ENCODE data around the gene CCDC184.
A peak's percentile ranks its signal among the peaks of the same experiment; 100 is the strongest.

Gene CCDC184

GRCh38 chr12:48160807-48161206 lies 22.6 kb upstream of the CCDC184 start:
- H3K27me3 ChIP-seq (ENCODE audit: control insufficient read depth, insufficient read depth, low read length), result no peaks in the 10 kb centered on the region
- H3K36me3 ChIP-seq (ENCODE audit: control insufficient read depth, insufficient read depth, low read length), result no peaks in the 10 kb centered on the region
- no peaks in the 10 kb centered on the region for H3K4me1 ChIP-seq (ENCODE audit: control insufficient read depth, insufficient read depth, low read length)
- H3K9me3 ChIP-seq (ENCODE audit: control insufficient read depth, insufficient read depth, low read length), result no peaks in the 10 kb centered on the region
- no peak overlapping the region for H3K4me3 ChIP-seq (ENCODE audit: low read depth, low read length)
- H3K9ac ChIP-seq (ENCODE audit: low read depth, low read length), result no peak overlapping the region

- Histone ChIP-seq H3K4me1 (ENCODE audit: control insufficient read depth, insufficient read depth, low read length) (no peaks in the 10 kb centered on the region), H3K9me3 (ENCODE audit: control insufficient read depth, insufficient read depth, low read length) (no peaks in the 10 kb centered on the region), H3K9ac (ENCODE audit: low read depth, low read length) (no peak overlapping the region), H3K36me3 (ENCODE audit: control insufficient read depth, insufficient read depth, low read length) (no peaks in the 10 kb centered on the region), H3K27me3 (ENCODE audit: control insufficient read depth, insufficient read depth, low read length) (no peaks in the 10 kb centered on the region), H3K4me3 (ENCODE audit: low read depth, low read length) (no peak overlapping the region)
Measured at GRCh38 chr12:48163150-48163747, 20.2 kb upstream of the CCDC184 start.

- H3K4me3 ChIP-seq (ENCODE audit: low read depth, low read length), result no peak overlapping the region
- no peaks in the 10 kb centered on the region for H3K9me3 ChIP-seq (ENCODE audit: control insufficient read depth, insufficient read depth, low read length)
- no peak overlapping the region for H3K9ac ChIP-seq (ENCODE audit: low read depth, low read length)
- H3K36me3 ChIP-seq (ENCODE audit: control insufficient read depth, insufficient read depth, low read length), result no peaks in the 10 kb centered on the region
- H3K4me1 ChIP-seq (ENCODE audit: control insufficient read depth, insufficient read depth, low read length), result no peaks in the 10 kb centered on the region
- no peaks in the 10 kb centered on the region for H3K27me3 ChIP-seq (ENCODE audit: control insufficient read depth, insufficient read depth, low read length)
Measured at GRCh38 chr12:48164451-48164850, 19.0 kb upstream of the CCDC184 start.

GRCh38 chr12:48165089-48165981 lies 18.1 kb upstream of the CCDC184 start:
- no peak overlapping the region for H3K9ac ChIP-seq (ENCODE audit: low read depth, low read length)
- H3K27me3 ChIP-seq (ENCODE audit: control insufficient read depth, insufficient read depth, low read length), result no peaks in the 10 kb centered on the region
- no peaks in the 10 kb centered on the region for H3K36me3 ChIP-seq (ENCODE audit: control insufficient read depth, insufficient read depth, low read length)
- H3K4me3 ChIP-seq (ENCODE audit: low read depth, low read length), result no peak overlapping the region
- no peaks in the 10 kb centered on the region for H3K4me1 ChIP-seq (ENCODE audit: control insufficient read depth, insufficient read depth, low read length)
- no peaks in the 10 kb centered on the region for H3K9me3 ChIP-seq (ENCODE audit: control insufficient read depth, insufficient read depth, low read length)

- no peaks in the 10 kb centered on the region for H3K27me3 ChIP-seq (ENCODE audit: control insufficient read depth, insufficient read depth, low read length)
- no peak overlapping the region for H3K4me3 ChIP-seq (ENCODE audit: low read depth, low read length)
- no peaks in the 10 kb centered on the region for H3K9me3 ChIP-seq (ENCODE audit: control insufficient read depth, insufficient read depth, low read length)
- no peaks in the 10 kb centered on the region for H3K4me1 ChIP-seq (ENCODE audit: control insufficient read depth, insufficient read depth, low read length)
- no peak overlapping the region for H3K9ac ChIP-seq (ENCODE audit: low read depth, low read length)
- H3K36me3 ChIP-seq (ENCODE audit: control insufficient read depth, insufficient read depth, low read length), result no peaks in the 10 kb centered on the region
Measured at GRCh38 chr12:48169011-48169410, 14.4 kb upstream of the CCDC184 start.

- Histone ChIP-seq H3K36me3 (ENCODE audit: control insufficient read depth, insufficient read depth, low read length) (no peaks in the 10 kb centered on the region), H3K27me3 (ENCODE audit: control insufficient read depth, insufficient read depth, low read length) (peaks cover 13% of the 10 kb centered on the region), H3K9me3 (ENCODE audit: control insufficient read depth, insufficient read depth, low read length) (no peaks in the 10 kb centered on the region), H3K9ac (ENCODE audit: low read depth, low read length) (no peak overlapping the region), H3K4me1 (ENCODE audit: control insufficient read depth, insufficient read depth, low read length) (peaks cover 13% of the 10 kb centered on the region), H3K4me3 (ENCODE audit: low read depth, low read length) (peak overlapping the region; percentile 10)
Measured at GRCh38 chr12:48175613-48176416, 7.6 kb upstream of the CCDC184 start.

GRCh38 chr12:48176417-48176751 lies 7.1 kb upstream of the CCDC184 start:
- Histone ChIP-seq H3K9me3 (ENCODE audit: control insufficient read depth, insufficient read depth, low read length) (no peaks in the 10 kb centered on the region), H3K36me3 (ENCODE audit: control insufficient read depth, insufficient read depth, low read length) (no peaks in the 10 kb centered on the region), H3K4me1 (ENCODE audit: control insufficient read depth, insufficient read depth, low read length) (peaks cover 13% of the 10 kb centered on the region), H3K9ac (ENCODE audit: low read depth, low read length) (no peak overlapping the region), H3K27me3 (ENCODE audit: control insufficient read depth, insufficient read depth, low read length) (peaks cover 18% of the 10 kb centered on the region), H3K4me3 (ENCODE audit: low read depth, low read length) (no peak overlapping the region)

- Histone ChIP-seq H3K36me3 (ENCODE audit: control insufficient read depth, insufficient read depth, low read length) (no peaks in the 10 kb centered on the region), H3K4me1 (ENCODE audit: control insufficient read depth, insufficient read depth, low read length) (peaks cover 13% of the 10 kb centered on the region), H3K27me3 (ENCODE audit: control insufficient read depth, insufficient read depth, low read length) (peaks cover 31% of the 10 kb centered on the region), H3K9me3 (ENCODE audit: control insufficient read depth, insufficient read depth, low read length) (no peaks in the 10 kb centered on the region), H3K4me3 (ENCODE audit: low read depth, low read length) (no peak overlapping the region), H3K9ac (ENCODE audit: low read depth, low read length) (no peak overlapping the region)
Measured at GRCh38 chr12:48177982-48178381, 5.5 kb upstream of the CCDC184 start.

- no peak overlapping the region for H3K4me3 ChIP-seq (ENCODE audit: low read depth, low read length)
Measured at GRCh38 chr12:48179466-48179865, 4.0 kb upstream of the CCDC184 start.

GRCh38 chr12:48180424-48180823 lies 3.0 kb upstream of the CCDC184 start:
- no peaks in the 10 kb centered on the region for H3K9me3 ChIP-seq (ENCODE audit: control insufficient read depth, insufficient read depth, low read length)
- no peak overlapping the region for H3K9ac ChIP-seq (ENCODE audit: low read depth, low read length)
- no peak overlapping the region for H3K4me3 ChIP-seq (ENCODE audit: low read depth, low read length)
- peaks cover 46% of the 10 kb centered on the region for H3K27me3 ChIP-seq (ENCODE audit: control insufficient read depth, insufficient read depth, low read length)
- no peaks in the 10 kb centered on the region for H3K36me3 ChIP-seq (ENCODE audit: control insufficient read depth, insufficient read depth, low read length)
- H3K4me1 ChIP-seq (ENCODE audit: control insufficient read depth, insufficient read depth, low read length), result peaks cover 16% of the 10 kb centered on the region

More at GRCh38 chr12:48179466-48179865, 4.0 kb upstream of the CCDC184 start:
- Histone ChIP-seq H3K9me3 (ENCODE audit: control insufficient read depth, insufficient read depth, low read length) (no peaks in the 10 kb centered on the region), H3K4me1 (ENCODE audit: control insufficient read depth, insufficient read depth, low read length) (peaks cover 13% of the 10 kb centered on the region), H3K9ac (ENCODE audit: low read depth, low read length) (no peak overlapping the region), H3K36me3 (ENCODE audit: control insufficient read depth, insufficient read depth, low read length) (no peaks in the 10 kb centered on the region), H3K27me3 (ENCODE audit: control insufficient read depth, insufficient read depth, low read length) (peaks cover 37% of the 10 kb centered on the region)

- peaks cover 52% of the 10 kb centered on the region for H3K27me3 ChIP-seq (ENCODE audit: control insufficient read depth, insufficient read depth, low read length)
- no peak overlapping the region for H3K9ac ChIP-seq (ENCODE audit: low read depth, low read length)
- H3K36me3 ChIP-seq (ENCODE audit: control insufficient read depth, insufficient read depth, low read length), result no peaks in the 10 kb centered on the region
- H3K4me1 ChIP-seq (ENCODE audit: control insufficient read depth, insufficient read depth, low read length), result peaks cover 15% of the 10 kb centered on the region
- H3K4me3 ChIP-seq (ENCODE audit: low read depth, low read length), result no peak overlapping the region
- no peaks in the 10 kb centered on the region for H3K9me3 ChIP-seq (ENCODE audit: control insufficient read depth, insufficient read depth, low read length)
Measured at GRCh38 chr12:48180857-48181495, 2.5 kb upstream of the CCDC184 start.
